ENCODE measurements around the gene LDLRAD3.

GRCh38 chr11:36056160-36056751 lies 112.4 kb downstream of the LDLRAD3 start:
- TF ChIP-seq, protein P1, sequence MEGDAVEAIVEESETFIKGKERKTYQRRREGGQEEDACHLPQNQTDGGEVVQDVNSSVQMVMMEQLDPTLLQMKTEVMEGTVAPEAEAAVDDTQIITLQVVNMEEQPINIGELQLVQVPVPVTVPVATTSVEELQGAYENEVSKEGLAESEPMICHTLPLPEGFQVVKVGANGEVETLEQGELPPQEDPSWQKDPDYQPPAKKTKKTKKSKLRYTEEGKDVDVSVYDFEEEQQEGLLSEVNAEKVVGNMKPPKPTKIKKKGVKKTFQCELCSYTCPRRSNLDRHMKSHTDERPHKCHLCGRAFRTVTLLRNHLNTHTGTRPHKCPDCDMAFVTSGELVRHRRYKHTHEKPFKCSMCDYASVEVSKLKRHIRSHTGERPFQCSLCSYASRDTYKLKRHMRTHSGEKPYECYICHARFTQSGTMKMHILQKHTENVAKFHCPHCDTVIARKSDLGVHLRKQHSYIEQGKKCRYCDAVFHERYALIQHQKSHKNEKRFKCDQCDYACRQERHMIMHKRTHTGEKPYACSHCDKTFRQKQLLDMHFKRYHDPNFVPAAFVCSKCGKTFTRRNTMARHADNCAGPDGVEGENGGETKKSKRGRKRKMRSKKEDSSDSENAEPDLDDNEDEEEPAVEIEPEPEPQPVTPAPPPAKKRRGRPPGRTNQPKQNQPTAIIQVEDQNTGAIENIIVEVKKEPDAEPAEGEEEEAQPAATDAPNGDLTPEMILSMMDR (IDR thresholded peaks at IDR 0.05), result peak; percentile 75
- no peak for TF ChIP-seq EZH2 (IDR thresholded peaks at IDR 0.05)
- no peak for TF ChIP-seq EZH2phosphoT487 (IDR thresholded peaks at IDR 0.05)
